Stomach (tissue), 4 donors: ENCODE data around the gene KBTBD12.

Experiments
- CTCF ChIP-seq, 7 experiments: fragments of 450-650 bp in 4 of 7; fragments of 200-600 bp in 3 of 7; sonication (generic) in 3 of 7; IDR thresholded peaks; one replicate each; pipeline ENCODE4 v1.5.1; 2016 to 2019; ENCODE audit warnings: antibody characterized with exemption in 7 of 7, control low read depth in 2 of 7, mild to moderate bottlenecking in 1 of 7
- POLR2A ChIP-seq, 4 donors: fragments of 450-650 bp; IDR thresholded peaks; one replicate each; pipeline ENCODE4 v1.6.1; 2016; ENCODE audit warnings: antibody characterized with exemption in 4 of 4, control low read depth in 2 of 4, mild to moderate bottlenecking in 1 of 4, moderate library complexity in 1 of 4

DNA sequence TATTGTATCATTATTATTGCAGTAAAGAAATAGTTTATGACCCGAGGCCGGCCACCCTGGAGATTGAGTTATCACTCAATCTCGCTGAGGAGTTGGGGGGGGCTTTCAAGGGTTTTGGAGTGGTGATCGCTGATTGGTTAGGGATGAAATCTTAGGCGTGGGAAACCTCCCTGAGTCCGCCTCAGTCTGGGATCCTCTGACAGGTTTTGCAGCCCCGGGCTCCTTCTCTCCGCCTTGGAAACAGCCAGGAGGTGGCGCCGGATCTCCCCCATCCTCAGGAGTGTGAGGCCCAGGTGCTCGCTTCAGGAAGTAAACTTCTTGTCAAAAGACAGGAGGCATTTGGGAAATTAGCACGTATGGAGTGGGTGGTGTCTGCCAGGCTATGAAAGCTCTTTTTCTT, 96.1 kb downstream of the KBTBD12 start:
- TF ChIP-seq CTCF (IDR thresholded peaks at IDR 0.05) (peak in 4 of 7 experiments; percentile 8 to 37 (median 23)), POLR2A (IDR thresholded peaks at IDR 0.05) (no peak)
